GM12872 (cell line): ENCODE data around the gene ODAD4.

Source experiments
- CTCF ChIP-seq: IDR thresholded peaks from 3 replicates; pipeline ENCODE4 v1.5.1; 2011; ENCODE audit warnings: low read depth, mild to moderate bottlenecking, low read length, moderate library complexity; ENCODE audit not compliant: insufficient read depth

The ODAD4 gene

DNA sequence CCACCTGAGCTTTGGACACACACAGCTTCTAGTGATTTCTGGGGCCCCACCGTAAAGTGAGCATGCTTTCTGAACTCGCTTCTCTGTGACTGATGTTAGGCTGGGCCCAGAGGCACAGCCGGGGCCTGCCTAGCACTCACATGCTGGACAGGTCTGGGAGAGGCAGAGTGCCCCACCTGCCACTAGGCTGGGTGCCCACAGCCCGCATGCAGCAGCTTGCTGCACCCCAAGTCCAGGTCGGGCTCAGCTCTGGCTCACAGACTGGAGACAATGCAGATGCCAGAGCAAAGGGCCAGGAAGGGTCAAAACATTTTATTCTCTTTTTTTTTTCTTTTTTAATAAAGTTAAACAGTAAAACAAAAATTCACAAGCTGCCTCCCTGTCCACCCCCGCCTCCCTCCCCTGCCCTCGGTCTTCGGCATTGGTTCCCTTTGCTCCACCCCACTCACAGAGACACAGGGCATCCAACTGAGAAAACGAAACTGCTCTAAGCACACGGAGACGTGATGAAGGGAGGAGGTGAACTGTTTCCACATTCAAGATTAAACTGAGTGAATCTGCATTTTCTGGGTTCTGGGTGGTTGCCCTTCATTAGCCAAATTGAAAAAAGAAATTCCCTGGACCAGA is 45.8 kb downstream of the ODAD4 start:
- TF ChIP-seq CTCF = no peak

DNA sequence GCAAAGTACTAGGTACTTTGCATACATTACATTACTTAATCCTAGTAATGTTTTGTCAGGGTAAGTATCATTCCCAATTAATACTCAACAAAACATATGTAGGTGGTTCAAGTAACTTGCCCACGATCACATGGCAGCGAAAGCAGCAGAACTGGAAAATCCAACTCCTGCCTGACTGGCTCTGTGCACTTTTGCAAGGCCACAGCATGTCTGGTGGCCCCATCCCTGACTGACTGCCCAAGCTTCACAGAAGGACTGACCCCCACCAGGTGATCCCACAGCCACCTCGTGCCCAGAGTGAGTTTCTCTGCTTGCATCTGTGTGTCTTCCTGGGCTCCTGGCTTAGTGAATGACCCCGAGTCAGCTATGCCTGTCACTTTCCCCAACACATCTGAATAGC is 47.6 kb downstream of the ODAD4 start:
- TF ChIP-seq CTCF = no peak

DNA sequence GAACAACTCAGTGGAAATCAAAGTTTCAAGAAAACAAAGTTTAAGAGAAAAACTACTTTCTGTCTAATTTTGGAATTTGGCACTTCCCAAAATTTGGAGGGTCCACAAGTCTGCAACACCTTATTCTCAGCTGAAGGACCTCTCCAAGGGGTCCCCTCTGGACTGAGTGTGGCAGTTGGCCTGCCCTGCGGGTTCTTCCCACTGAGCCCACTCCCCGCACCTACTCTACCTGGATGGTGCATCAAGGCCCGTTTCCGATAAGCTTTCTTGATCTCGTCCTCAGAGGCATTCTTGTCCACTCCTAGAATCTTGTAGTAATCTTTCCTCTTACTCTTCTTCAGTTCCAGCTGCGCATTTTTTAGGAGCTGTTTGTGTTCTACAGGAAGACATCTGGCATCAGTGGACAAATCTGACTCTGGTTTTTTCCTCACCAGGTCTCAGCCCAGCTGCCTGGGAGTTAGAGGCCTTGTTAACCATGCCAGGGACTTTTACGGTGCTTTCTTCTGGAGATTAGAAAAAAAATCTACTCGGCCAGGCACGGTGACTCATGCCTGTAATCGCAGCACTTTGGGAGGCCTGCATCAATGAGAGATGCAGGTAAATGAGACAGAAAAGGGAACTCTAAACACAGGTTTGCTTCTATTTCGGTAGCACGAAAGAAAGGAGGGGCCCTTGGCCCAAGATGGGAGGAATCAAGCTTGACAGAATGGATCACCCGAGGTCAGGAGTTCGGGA is 51.8 kb downstream of the ODAD4 start:
- no peak for TF ChIP-seq CTCF

DNA sequence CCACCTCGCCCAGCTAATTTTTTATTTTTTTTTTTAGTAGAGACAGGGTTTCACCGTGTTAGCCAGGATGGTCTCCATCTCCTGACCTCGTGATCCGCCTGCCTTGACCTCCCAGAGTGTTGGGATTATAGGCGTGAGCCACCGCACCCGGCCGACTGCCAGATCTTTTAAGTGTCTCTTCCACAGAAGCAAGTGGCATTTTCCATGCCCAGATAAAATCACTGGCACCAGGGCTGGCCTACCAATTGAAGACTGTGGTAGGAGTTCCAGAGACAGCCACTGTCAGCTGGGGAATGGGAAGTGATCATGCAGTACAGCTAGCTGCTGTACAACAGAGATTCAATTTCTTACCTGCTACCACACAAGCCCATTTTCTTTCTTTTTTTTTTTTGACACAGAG is 54.0 kb downstream of the ODAD4 start:
- TF ChIP-seq CTCF = no peak

GRCh38 chr17:41985919-41986318 is 55.5 kb downstream of the ODAD4 start:
- TF ChIP-seq CTCF = no peak

GRCh38 chr17:41986634-41987033 is 56.2 kb downstream of the ODAD4 start:
- no peak for TF ChIP-seq CTCF

GRCh38 chr17:41987642-41988041 is 57.2 kb downstream of the ODAD4 start:
- TF ChIP-seq CTCF = no peak
